ENCODE results near the gene CNTNAP2.

Gene CNTNAP2

DNA sequence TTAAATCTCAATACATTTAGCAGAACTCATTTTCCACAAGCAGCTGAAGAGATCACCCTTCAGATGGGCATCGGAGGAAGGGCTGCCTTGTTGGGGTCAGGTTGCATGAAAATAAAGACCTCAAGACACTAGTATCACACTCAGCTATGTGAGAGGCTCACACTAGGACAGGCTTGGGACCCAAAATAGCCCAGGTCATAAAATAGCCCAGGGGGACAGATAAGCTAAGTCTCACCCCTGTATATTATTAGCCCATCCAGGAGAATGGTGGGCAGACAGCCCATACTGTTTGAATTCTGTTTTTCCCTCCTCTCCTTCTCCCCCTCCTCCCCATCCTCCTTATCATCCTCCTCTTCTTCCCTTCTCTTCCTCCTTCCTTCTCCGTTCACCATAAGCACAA lies 2058.9 kb downstream of the CNTNAP2 start:
- Histone ChIP-seq H3K27me3 (replicated peaks; ENCODE audit: control insufficient read depth, insufficient read depth, low read length) (no peaks in the 10 kb centered on the region), H3K9ac (ENCODE audit: low read length) (no peak overlapping the region), H3K4me1 (ENCODE audit: control insufficient read depth, insufficient read depth, low read length) (no peaks in the 10 kb centered on the region), H3K9me3 (ENCODE audit: control insufficient read depth, low read length) (no peaks in the 10 kb centered on the region), H3K36me3 (ENCODE audit: control insufficient read depth, insufficient read depth, low read length, severe bottlenecking) (no peaks in the 10 kb centered on the region), H3K4me3 (ENCODE audit: low read length) (no peak overlapping the region)
- no peak for DNase-seq (ENCODE audit: low read depth)

DNA sequence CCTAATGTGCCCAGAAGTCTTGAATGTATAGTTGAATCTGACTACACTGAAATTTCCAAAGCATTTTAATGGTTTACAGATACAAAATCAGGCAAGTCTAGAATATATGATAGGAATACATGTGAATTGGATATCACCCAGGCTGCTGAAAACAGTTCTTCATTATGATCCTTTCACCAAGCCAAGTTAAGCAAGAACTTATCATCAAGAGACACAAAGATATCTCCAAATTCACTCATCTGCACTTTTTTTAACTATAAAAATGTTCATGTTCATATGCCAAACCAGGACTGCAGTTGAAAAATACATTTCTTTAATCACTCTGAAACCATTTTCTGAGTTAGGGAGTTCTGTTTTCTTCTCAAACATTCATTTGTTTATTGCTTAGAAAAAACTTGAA lies 2061.4 kb downstream of the CNTNAP2 start:
- Histone ChIP-seq H3K4me3 (ENCODE audit: low read length) (no peak overlapping the region), H3K9ac (ENCODE audit: low read length) (no peak overlapping the region), H3K36me3 (ENCODE audit: control insufficient read depth, insufficient read depth, low read length, severe bottlenecking) (no peaks in the 10 kb centered on the region), H3K27me3 (replicated peaks; ENCODE audit: control insufficient read depth, insufficient read depth, low read length) (no peaks in the 10 kb centered on the region), H3K4me1 (ENCODE audit: control insufficient read depth, insufficient read depth, low read length) (no peaks in the 10 kb centered on the region), H3K9me3 (ENCODE audit: control insufficient read depth, low read length) (no peaks in the 10 kb centered on the region)
- DNase-seq (ENCODE audit: low read depth): no peak

DNA sequence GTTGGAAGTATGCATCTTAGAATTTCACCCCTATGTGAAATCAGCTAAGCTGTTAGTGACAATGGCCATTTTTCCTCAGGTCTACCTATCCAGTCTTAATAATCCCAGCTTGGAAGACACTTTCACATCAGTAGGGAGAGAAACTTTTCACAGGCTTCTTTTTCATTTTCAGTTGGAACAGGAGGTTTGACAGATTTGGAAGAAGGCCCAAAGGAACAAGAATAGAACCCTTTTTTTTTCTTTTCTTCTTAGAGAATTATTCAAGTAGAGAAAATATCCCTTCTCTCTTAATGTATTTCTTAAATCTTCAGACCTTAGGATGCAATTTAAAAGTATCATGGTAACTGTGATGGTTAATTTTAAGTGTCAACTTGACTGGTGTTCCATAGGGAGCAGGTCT lies 2063.5 kb downstream of the CNTNAP2 start:
- Histone ChIP-seq H3K4me3 (ENCODE audit: low read length) (no peak overlapping the region), H3K9ac (ENCODE audit: low read length) (no peak overlapping the region), H3K27me3 (replicated peaks; ENCODE audit: control insufficient read depth, insufficient read depth, low read length) (no peaks in the 10 kb centered on the region), H3K4me1 (ENCODE audit: control insufficient read depth, insufficient read depth, low read length) (no peaks in the 10 kb centered on the region), H3K9me3 (ENCODE audit: control insufficient read depth, low read length) (no peaks in the 10 kb centered on the region), H3K36me3 (ENCODE audit: control insufficient read depth, insufficient read depth, low read length, severe bottlenecking) (no peaks in the 10 kb centered on the region)
- DNase-seq (ENCODE audit: low read depth): no peak

DNA sequence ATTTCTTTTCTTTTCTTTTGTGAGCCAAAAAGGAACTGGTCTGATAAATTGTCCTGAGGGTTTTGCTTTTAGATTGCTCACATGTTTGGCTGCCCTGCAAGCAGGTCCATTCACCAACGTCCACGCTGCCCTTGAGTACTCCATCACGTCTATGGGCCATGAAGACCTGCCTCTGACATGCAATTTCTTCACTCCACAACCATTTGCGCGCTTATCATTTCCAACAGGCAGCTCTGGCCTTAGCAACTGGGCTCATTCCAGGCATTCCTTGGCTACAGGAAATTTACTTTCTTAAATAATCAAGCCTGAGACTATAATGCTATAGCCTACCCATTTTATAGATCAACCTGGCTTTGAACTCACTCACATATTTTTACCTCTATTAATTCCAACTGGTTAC lies 2065.7 kb downstream of the CNTNAP2 start:
- H3K27me3 ChIP-seq (replicated peaks; ENCODE audit: control insufficient read depth, insufficient read depth, low read length): no peaks in the 10 kb centered on the region
- no peaks in the 10 kb centered on the region for H3K9me3 ChIP-seq (ENCODE audit: control insufficient read depth, low read length)
- no peak for DNase-seq (ENCODE audit: low read depth)
- no peak overlapping the region for H3K9ac ChIP-seq (ENCODE audit: low read length)
- no peaks in the 10 kb centered on the region for H3K36me3 ChIP-seq (ENCODE audit: control insufficient read depth, insufficient read depth, low read length, severe bottlenecking)
- no peaks in the 10 kb centered on the region for H3K4me1 ChIP-seq (ENCODE audit: control insufficient read depth, insufficient read depth, low read length)
- H3K4me3 ChIP-seq (ENCODE audit: low read length): no peak overlapping the region

DNA sequence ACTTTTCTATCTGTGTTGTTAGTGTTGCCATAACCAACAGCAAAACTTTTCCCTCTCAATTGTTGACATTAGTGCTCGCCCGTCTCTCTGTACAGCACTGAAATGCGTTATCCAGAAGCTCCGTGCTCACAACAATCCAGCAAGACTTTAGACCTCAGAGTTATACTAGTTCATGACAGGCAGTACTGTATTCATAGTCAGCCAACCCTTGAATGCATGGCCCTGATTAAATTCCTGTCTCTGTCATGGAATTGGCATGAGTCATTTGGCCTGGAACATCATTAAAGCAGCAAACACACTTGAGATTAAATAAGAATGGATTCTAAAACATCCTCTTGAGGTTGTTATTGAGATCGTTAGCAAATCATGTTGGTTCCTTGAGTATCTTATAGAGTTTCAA lies 2068.4 kb downstream of the CNTNAP2 start:
- H3K27me3 ChIP-seq (replicated peaks; ENCODE audit: control insufficient read depth, insufficient read depth, low read length): no peaks in the 10 kb centered on the region
- no peak overlapping the region for H3K9ac ChIP-seq (ENCODE audit: low read length)
- no peak overlapping the region for H3K4me3 ChIP-seq (ENCODE audit: low read length)
- DNase-seq (ENCODE audit: low read depth): peak; percentile 15
- no peaks in the 10 kb centered on the region for H3K9me3 ChIP-seq (ENCODE audit: control insufficient read depth, low read length)
- H3K36me3 ChIP-seq (ENCODE audit: control insufficient read depth, insufficient read depth, low read length, severe bottlenecking): no peaks in the 10 kb centered on the region
- no peaks in the 10 kb centered on the region for H3K4me1 ChIP-seq (ENCODE audit: control insufficient read depth, insufficient read depth, low read length)

DNA sequence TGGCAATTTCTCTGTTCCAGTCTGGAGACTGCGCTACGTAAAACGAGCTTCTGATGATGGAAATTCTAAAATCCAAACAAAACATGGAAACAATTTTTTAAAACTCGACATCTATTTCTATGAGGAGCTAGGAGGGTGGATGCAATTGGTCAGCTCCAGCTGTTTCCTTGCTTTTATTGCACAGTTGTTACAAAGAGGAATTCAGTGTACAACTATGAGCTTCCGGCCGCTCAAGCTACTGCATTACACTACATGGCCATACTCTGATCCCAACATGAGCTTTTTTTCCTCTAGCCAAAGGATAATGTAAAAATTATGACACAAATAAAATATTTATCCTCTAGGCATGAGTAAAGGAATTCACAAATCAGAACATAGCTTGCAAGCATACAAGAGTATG lies 2070.9 kb downstream of the CNTNAP2 start:
- H3K27me3 ChIP-seq (replicated peaks; ENCODE audit: control insufficient read depth, insufficient read depth, low read length): no peaks in the 10 kb centered on the region
- H3K9ac ChIP-seq (ENCODE audit: low read length): no peak overlapping the region
- H3K9me3 ChIP-seq (ENCODE audit: control insufficient read depth, low read length): no peaks in the 10 kb centered on the region
- H3K36me3 ChIP-seq (ENCODE audit: control insufficient read depth, insufficient read depth, low read length, severe bottlenecking): no peaks in the 10 kb centered on the region
- H3K4me3 ChIP-seq (ENCODE audit: low read length): no peak overlapping the region
- DNase-seq (ENCODE audit: low read depth): no peak
- H3K4me1 ChIP-seq (ENCODE audit: control insufficient read depth, insufficient read depth, low read length): no peaks in the 10 kb centered on the region

DNA sequence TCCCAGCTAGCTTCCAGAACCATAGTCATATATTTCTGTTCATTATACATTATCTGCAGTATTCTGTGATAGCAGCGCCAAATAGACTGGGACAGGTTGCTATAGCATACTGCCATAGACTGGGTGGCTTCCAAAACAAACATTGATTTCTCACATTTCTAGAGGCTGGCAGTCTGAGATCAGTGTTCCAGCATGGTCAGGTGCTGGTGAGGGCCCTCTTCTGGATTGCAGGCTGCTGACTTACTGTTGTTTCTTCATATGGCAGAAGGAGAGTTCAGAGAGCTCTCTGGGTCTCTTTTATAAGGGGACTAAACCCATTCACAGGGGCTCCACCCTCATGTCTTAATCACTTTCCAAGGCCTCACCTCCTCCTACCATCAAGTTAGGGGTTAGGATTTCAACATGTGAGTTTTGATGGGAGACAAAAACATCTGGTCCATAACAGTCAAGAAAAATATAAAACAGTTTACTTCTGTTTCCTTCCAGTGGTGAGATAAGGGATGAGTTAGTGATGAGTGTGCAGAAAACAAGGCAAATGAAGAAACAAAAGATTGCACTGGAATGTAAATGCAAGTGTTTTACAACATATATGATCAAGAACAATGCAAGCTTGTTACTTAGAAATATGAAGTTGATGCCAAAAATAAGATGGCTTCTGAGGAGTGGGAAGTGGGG lies 2074.9 kb downstream of the CNTNAP2 start:
- DNase-seq (ENCODE audit: low read depth): no peak
- H3K27me3 ChIP-seq (replicated peaks; ENCODE audit: control insufficient read depth, insufficient read depth, low read length): no peaks in the 10 kb centered on the region
- H3K4me3 ChIP-seq (ENCODE audit: low read length): no peak overlapping the region
- H3K36me3 ChIP-seq (ENCODE audit: control insufficient read depth, insufficient read depth, low read length, severe bottlenecking): no peaks in the 10 kb centered on the region
- no peaks in the 10 kb centered on the region for H3K4me1 ChIP-seq (ENCODE audit: control insufficient read depth, insufficient read depth, low read length)
- H3K9ac ChIP-seq (ENCODE audit: low read length): no peak overlapping the region
- H3K9me3 ChIP-seq (ENCODE audit: control insufficient read depth, low read length): no peaks in the 10 kb centered on the region

DNA sequence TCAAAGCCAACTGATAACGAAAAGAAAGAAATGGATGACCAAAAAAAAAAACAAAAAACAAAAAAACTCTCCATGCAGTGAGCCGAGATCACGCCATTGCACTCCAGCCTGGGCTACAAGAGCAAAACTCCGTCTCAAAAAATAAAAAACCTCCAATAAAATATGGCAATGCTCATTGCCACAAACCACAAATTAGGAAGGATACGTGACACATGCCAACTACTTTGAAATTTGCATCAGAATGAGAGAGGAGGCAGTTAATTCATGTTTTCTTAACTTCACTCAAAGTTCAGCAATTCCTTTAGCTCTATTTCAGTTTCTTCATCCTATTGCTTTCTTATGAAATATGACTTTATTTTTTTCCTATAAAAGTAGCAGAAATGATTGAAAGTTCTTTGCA lies 2075.9 kb downstream of the CNTNAP2 start:
- no peak for DNase-seq (ENCODE audit: low read depth)
- no peak overlapping the region for H3K4me3 ChIP-seq (ENCODE audit: low read length)
- H3K4me1 ChIP-seq (ENCODE audit: control insufficient read depth, insufficient read depth, low read length): no peaks in the 10 kb centered on the region
- no peaks in the 10 kb centered on the region for H3K27me3 ChIP-seq (replicated peaks; ENCODE audit: control insufficient read depth, insufficient read depth, low read length)
- no peaks in the 10 kb centered on the region for H3K36me3 ChIP-seq (ENCODE audit: control insufficient read depth, insufficient read depth, low read length, severe bottlenecking)
- no peak overlapping the region for H3K9ac ChIP-seq (ENCODE audit: low read length)
- peaks cover 1% of the 10 kb centered on the region for H3K9me3 ChIP-seq (ENCODE audit: control insufficient read depth, low read length)

DNA sequence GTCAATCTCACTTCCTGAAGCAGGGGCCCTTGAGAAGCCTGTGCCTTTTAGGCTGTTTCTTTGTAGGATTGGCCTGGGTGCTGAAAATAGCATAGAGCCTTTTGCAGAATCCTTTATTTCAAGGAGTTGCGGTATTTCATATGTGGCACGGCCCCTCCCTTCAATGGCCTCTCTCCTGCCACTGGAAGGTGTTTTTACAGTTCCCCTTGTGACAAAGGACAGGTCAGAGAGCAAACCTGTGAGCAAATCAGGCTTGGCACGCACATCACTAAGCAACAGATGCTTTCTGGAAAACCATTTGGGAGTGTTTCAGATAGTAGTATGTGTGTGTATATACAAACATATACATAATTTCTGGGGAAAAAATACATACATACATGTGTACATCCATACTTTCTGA lies 2085.4 kb downstream of the CNTNAP2 start:
- Histone ChIP-seq H3K36me3 (ENCODE audit: control insufficient read depth, insufficient read depth, low read length, severe bottlenecking) (no peaks in the 10 kb centered on the region), H3K27me3 (replicated peaks; ENCODE audit: control insufficient read depth, insufficient read depth, low read length) (no peaks in the 10 kb centered on the region), H3K4me3 (ENCODE audit: low read length) (no peak overlapping the region), H3K9me3 (ENCODE audit: control insufficient read depth, low read length) (peaks cover 3% of the 10 kb centered on the region), H3K4me1 (ENCODE audit: control insufficient read depth, insufficient read depth, low read length) (peaks cover 3% of the 10 kb centered on the region), H3K9ac (ENCODE audit: low read length) (no peak overlapping the region)
- no peak for DNase-seq (ENCODE audit: low read depth)

DNA sequence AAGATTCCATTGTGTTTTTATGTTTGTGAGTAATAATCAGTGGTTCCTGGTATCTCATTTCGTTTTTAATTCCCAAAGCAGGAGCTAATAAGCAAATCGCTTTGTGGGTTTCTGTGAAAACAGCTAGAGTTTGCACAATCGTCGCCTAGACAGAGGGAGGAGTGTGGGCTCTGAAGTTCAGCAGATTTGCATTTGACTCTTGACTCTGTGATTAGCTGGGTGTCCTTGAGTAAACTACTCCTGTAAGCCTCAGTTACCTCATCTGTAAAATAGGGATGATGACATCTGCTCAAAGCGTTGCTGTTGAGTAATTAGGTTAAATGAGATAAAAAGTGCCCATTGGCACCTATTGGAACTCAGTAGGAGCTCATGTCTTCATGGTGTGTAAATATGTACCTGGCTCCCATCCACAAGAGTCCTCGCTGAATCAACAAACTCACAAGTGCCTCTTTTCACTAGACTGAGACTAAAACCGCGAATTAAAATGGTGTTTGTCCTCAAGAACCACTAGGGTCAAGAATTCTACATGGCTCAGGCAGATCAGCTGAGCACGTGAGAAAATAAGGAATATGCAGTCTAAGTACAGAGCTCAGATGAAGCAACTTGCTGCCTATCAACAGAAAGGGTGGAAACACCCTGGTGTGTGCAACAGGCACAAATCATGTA lies 2088.2 kb downstream of the CNTNAP2 start:
- Histone ChIP-seq H3K4me1 (ENCODE audit: control insufficient read depth, insufficient read depth, low read length) (peaks cover 3% of the 10 kb centered on the region), H3K36me3 (ENCODE audit: control insufficient read depth, insufficient read depth, low read length, severe bottlenecking) (no peaks in the 10 kb centered on the region), H3K4me3 (ENCODE audit: low read length) (no peak overlapping the region), H3K27me3 (replicated peaks; ENCODE audit: control insufficient read depth, insufficient read depth, low read length) (no peaks in the 10 kb centered on the region), H3K9ac (ENCODE audit: low read length) (no peak overlapping the region), H3K9me3 (ENCODE audit: control insufficient read depth, low read length) (no peaks in the 10 kb centered on the region)
- DNase-seq (ENCODE audit: low read depth): no peak

DNA sequence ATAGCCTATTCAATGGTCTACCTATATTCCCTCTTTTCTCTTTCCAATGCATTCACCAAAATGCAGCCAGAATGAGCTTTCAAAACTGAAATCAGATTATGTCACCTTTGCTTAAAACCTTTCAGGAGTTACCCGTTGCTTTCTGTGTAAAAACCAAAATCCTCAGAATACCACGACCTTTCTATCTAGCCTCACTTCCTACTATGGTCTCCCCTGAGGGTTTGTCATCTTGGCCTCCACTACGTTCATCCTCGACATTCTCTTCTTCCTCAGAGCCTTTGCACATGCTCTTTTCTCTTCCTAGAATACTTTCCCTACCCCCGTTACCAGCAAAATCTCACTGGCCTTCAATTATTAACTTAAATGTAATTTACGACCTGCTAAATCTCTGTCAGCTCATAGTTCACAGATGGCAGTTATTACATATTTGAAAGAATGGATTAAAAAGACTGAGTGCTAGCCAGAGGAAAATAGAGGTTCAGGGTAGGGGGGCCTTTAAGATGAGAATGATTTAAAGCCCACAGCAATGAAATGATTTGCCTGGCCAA lies 2093.1 kb downstream of the CNTNAP2 start:
- H3K9ac ChIP-seq (ENCODE audit: low read length): no peak overlapping the region
- H3K4me1 ChIP-seq (ENCODE audit: control insufficient read depth, insufficient read depth, low read length): peaks cover 17% of the 10 kb centered on the region
- no peaks in the 10 kb centered on the region for H3K27me3 ChIP-seq (replicated peaks; ENCODE audit: control insufficient read depth, insufficient read depth, low read length)
- DNase-seq (ENCODE audit: low read depth): no peak
- H3K4me3 ChIP-seq (ENCODE audit: low read length): no peak overlapping the region
- no peaks in the 10 kb centered on the region for H3K9me3 ChIP-seq (ENCODE audit: control insufficient read depth, low read length)
- no peaks in the 10 kb centered on the region for H3K36me3 ChIP-seq (ENCODE audit: control insufficient read depth, insufficient read depth, low read length, severe bottlenecking)

All from adipocyte (in vitro differentiated cells).